WTC11 (cell line): Measurements from ENCODE around the gene FBXO21.

Experiments used
- AFF4 ChIP-seq: sonication (generic); formaldehyde crosslinking; IDR thresholded peaks from 2 replicates; pipeline ENCODE4 v1.8.1; 2023; ENCODE audit warnings: mild to moderate bottlenecking, missing genetic modification reagents, borderline replicate concordance
- CREB1 ChIP-seq: sonication (generic); formaldehyde crosslinking; IDR thresholded peaks from 2 replicates; pipeline ENCODE4 v1.8.0; 2023; ENCODE audit warnings: mild to moderate bottlenecking, missing genetic modification reagents
- CTCF ChIP-seq: fragments of 200-600 bp; IDR thresholded peaks from 2 replicates; pipeline ENCODE4 v1.8.0; 2022; ENCODE audit warnings: antibody characterized with exemption
- ESRRA ChIP-seq: sonication (generic); formaldehyde crosslinking; IDR thresholded peaks from 2 replicates; pipeline ENCODE4 v1.8.1; 2022; ENCODE audit warnings: mild to moderate bottlenecking, missing genetic modification reagents, borderline replicate concordance
- FOXP4 ChIP-seq: sonication (generic); formaldehyde crosslinking; IDR thresholded peaks from 2 replicates; pipeline ENCODE4 v1.8.0; 2022; ENCODE audit warnings: mild to moderate bottlenecking, missing genetic modification reagents
- HMGXB4 ChIP-seq: sonication (generic); formaldehyde crosslinking; IDR thresholded peaks from 2 replicates; pipeline ENCODE4 v1.8.1; 2023; ENCODE audit warnings: mild to moderate bottlenecking, moderate library complexity, missing genetic modification reagents
- MLX ChIP-seq: sonication (generic); formaldehyde crosslinking; IDR thresholded peaks from 2 replicates; pipeline ENCODE4 v1.8.1; 2023; ENCODE audit warnings: mild to moderate bottlenecking, missing genetic modification reagents, moderate library complexity

- no peak for TF ChIP-seq CTCF
- TF ChIP-seq ESRRA (CRISPR knock-in tag), result no peak
- no peak for TF ChIP-seq FOXP4 (CRISPR knock-in tag)
- TF ChIP-seq AFF4 (CRISPR knock-in tag), result no peak
- no peak for TF ChIP-seq HMGXB4 (CRISPR knock-in tag)
- no peak for TF ChIP-seq CREB1 (CRISPR knock-in tag)
- TF ChIP-seq MLX (CRISPR knock-in tag), result no peak
These were observed 31.2 kb downstream of the FBXO21 start for GRCh38 chr12:117158911-117159553.
